ENCODE measurements around the gene SLC16A10. TPM values are rescaled to one million over a fixed set of nuclear protein-coding genes. Genes with fewer than 3 reads are reported as not detected.

SLC16A10 gene
- total RNA-seq, 6 donors from 2014 or later = 8.7 to 94.4 (median 18.9) TPM

DNA sequence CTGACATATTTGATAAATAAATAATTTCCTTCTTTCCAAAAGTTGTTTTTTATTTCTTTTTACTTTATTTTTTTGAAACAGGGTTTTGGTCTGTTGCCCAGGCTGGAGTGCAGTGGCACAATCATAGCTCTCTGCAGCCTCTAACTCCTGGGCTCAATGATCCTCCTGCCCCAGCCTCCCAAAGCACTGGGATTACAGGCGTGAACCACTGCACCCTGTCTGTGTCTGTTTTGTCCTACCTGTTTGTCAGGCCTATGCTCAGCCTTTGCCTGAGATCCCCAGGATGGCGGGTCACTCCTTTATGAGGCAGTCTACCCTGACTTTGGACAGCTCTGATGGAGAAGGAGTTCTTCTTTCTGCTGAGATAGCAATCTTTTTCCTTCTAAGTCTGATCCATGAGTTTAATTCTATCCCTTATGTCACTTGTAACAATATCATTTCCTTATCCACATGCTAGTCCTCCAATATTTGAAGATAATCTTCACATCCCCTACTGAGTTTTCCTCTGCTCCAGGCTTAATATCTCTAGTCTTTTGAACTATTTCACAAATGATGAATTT lies 14.4 kb upstream of the SLC16A10 start:
- Histone ChIP-seq H3K36me3 (no peaks in the 10 kb centered on the region), H3K27ac (no peak overlapping the region), H3K27me3 (no peaks in the 10 kb centered on the region), H3K4me1 (no peaks in the 10 kb centered on the region), H3K4me3 (no peak overlapping the region), H3K9me3 (no peaks in the 10 kb centered on the region)
- TF ChIP-seq, protein P1, sequence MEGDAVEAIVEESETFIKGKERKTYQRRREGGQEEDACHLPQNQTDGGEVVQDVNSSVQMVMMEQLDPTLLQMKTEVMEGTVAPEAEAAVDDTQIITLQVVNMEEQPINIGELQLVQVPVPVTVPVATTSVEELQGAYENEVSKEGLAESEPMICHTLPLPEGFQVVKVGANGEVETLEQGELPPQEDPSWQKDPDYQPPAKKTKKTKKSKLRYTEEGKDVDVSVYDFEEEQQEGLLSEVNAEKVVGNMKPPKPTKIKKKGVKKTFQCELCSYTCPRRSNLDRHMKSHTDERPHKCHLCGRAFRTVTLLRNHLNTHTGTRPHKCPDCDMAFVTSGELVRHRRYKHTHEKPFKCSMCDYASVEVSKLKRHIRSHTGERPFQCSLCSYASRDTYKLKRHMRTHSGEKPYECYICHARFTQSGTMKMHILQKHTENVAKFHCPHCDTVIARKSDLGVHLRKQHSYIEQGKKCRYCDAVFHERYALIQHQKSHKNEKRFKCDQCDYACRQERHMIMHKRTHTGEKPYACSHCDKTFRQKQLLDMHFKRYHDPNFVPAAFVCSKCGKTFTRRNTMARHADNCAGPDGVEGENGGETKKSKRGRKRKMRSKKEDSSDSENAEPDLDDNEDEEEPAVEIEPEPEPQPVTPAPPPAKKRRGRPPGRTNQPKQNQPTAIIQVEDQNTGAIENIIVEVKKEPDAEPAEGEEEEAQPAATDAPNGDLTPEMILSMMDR (IDR thresholded peaks at IDR 0.05) = no peak
- TF ChIP-seq POLR2A (IDR thresholded peaks at IDR 0.05) (no peak), POLR2AphosphoS5 (IDR thresholded peaks at IDR 0.05) (no peak), EP300 (IDR thresholded peaks at IDR 0.05) (no peak)
- DNase-seq = no peak
- ATAC-seq (ENCODE audit: low FRiP score in 2 of 2) = no peak
- WGBS, 2 donors = 93 to 94% methylated on average over 2 of the region's 2 CpGs

DNA sequence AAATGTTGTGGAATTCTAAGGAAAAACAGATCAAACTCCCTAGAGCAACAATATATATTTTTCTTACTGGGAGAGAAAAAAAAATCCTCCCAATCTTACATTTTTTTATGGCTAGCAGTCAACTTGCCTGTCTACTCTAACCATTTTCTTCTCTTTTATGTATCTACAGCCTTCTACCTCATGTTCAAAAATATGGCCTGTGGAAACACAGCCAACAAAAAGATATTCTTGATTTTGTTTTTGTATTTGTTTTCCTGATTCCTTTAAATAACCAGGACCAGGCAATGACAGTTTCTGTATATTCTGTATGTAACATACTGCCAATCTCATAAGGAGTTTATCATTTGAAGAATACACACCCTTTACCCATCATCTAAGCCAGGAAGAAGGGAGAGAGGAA lies 13.0 kb upstream of the SLC16A10 start:
- no peak overlapping the region for H3K4me3 ChIP-seq
- H3K9me3 ChIP-seq = no peaks in the 10 kb centered on the region
- TF ChIP-seq, protein P1 (IDR thresholded peaks at IDR 0.05) = no peak
- TF ChIP-seq POLR2AphosphoS5 (IDR thresholded peaks at IDR 0.05) = no peak
- TF ChIP-seq POLR2A (IDR thresholded peaks at IDR 0.05) = no peak
- TF ChIP-seq EP300 (IDR thresholded peaks at IDR 0.05) = no peak
- H3K27me3 ChIP-seq = no peaks in the 10 kb centered on the region
- H3K27ac ChIP-seq = no peak overlapping the region
- no peaks in the 10 kb centered on the region for H3K4me1 ChIP-seq
- DNase-seq (no peak), ATAC-seq (ENCODE audit: low FRiP score in 2 of 2) (no peak)
- no peaks in the 10 kb centered on the region for H3K36me3 ChIP-seq

DNA sequence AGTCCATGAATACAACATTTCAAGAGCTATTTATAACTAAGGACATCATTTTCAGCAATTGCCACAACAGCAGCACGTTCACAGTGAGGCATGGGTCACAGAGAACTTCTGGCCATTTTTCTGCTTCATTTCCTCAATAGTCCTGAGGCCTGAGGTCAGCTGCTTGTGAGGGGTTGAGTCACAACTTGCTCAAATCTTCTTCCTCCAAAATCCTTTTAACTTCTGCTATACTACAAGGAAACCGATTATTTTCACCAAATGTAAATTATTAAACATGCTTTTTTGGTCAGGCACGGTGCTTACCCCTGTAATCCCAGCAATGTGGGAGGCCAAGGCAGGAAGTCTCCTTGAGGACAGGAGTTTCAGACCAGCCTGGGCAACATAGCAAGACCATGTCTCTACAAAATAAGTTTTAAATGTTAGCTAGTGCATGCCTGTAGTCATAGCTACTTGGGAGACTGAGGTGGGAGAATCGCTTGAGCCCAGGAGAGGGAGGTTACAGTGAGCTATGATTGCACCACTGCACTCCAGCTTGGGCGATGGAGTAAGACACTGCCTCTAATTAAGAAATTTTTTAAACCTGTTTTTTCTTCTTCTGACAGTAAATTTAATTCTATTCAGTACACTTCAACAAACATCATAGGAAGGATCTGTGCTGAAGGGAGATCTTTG lies 11.1 kb upstream of the SLC16A10 start:
- Histone ChIP-seq H3K9me3 (no peaks in the 10 kb centered on the region), H3K27ac (peak overlapping the region in 2 of 4 donors; percentile 49 to 67), H3K4me1 (no peaks in the 10 kb centered on the region), H3K36me3 (no peaks in the 10 kb centered on the region), H3K4me3 (no peak overlapping the region), H3K27me3 (no peaks in the 10 kb centered on the region)
- DNase-seq (peak in 1 of 2 donors; percentile 50), ATAC-seq (ENCODE audit: low FRiP score in 2 of 2) (peak in 1 of 2 donors; percentile 78)
- WGBS, 2 donors = 58 to 69% methylated on average over 5 of the region's 5 CpGs
- TF ChIP-seq POLR2A (IDR thresholded peaks at IDR 0.05) = peak in 1 of 4 donors; percentile 13
- TF ChIP-seq EP300 (IDR thresholded peaks at IDR 0.05) = peak in 1 of 4 donors; percentile 13
- TF ChIP-seq, protein P1 (IDR thresholded peaks at IDR 0.05) = no peak
- no peak for TF ChIP-seq POLR2AphosphoS5 (IDR thresholded peaks at IDR 0.05)

DNA sequence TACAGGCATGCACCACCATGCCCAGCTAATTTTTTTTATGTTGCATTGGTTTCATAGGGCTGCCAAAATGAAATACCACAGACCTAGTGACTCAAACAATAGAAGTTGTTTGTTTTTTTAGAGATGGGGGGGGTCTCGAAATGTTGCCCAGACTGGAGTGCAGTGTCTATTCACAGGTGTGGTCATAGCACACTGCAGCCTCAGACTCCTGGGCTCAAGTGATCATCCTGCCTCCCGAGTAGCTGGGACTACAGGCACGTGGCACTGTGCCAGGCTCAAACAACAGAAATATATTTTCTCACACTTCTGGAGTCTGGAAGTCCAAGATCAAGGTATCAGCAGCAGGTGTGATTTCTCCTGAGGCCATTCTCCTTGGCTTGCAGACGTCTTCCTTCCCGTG lies 6.6 kb upstream of the SLC16A10 start:
- no peak overlapping the region for H3K27ac ChIP-seq
- WGBS, 2 donors = 40 to 44% methylated on average over 5 of the region's 5 CpGs
- H3K4me3 ChIP-seq = no peak overlapping the region
- DNase-seq (no peak), ATAC-seq (ENCODE audit: low FRiP score in 2 of 2) (no peak)
- H3K27me3 ChIP-seq = no peaks in the 10 kb centered on the region
- no peaks in the 10 kb centered on the region for H3K9me3 ChIP-seq
- H3K4me1 ChIP-seq = no peaks in the 10 kb centered on the region
- TF ChIP-seq EP300 (IDR thresholded peaks at IDR 0.05) = no peak
- TF ChIP-seq POLR2A (IDR thresholded peaks at IDR 0.05) = no peak
- TF ChIP-seq POLR2AphosphoS5 (IDR thresholded peaks at IDR 0.05) = no peak
- TF ChIP-seq, protein P1 (IDR thresholded peaks at IDR 0.05) = no peak
- H3K36me3 ChIP-seq = no peaks in the 10 kb centered on the region

Measured in upper lobe of left lung (tissue), 6 donors.